Endothelial cell of umbilical vein (primary cell): Measurements from ENCODE around the gene TRAPPC2L. TPM values are rescaled to one million over a fixed set of nuclear protein-coding genes. Genes with fewer than 3 reads are reported as not detected.

Experiments used
- BruUV-seq: library from RNA; stranded (reverse); fragments of 400-500 nt; replicated peaks from 2 replicates; lab custom pipeline; 2021; lab: Mats Ljungman, UMichigan
- CTCF ChIA-PET: fragments of 300-600, 350-600 bp; sonication (Branson Sonifier 250); formaldehyde crosslinking; loops from one replicate; lab custom pipeline; 2021; ENCODE audit warnings: antibody characterized with exemption, inconsistent platforms; lab: Charles Lee
- POLR2A ChIA-PET: fragments of 300-600, 350-600 bp; sonication (Branson Sonifier 250); formaldehyde crosslinking; loops from one replicate; lab custom pipeline; 2021; ENCODE audit warnings: antibody characterized with exemption, inconsistent platforms; lab: Charles Lee
- DNase-seq: peaks from one replicate; pipeline ENCODE4 v3.0.0-alpha.2; 2011; ENCODE audit warnings: low read depth, low spot score
- FAIRE-seq: peaks from 2 replicates; lab custom pipeline; 2011; peaks lifted over from hg19 to GRCh38; lab: Jason Lieb, UNC
- H2AFZ ChIP-seq: 2 replicates; pipeline ENCODE4 v1.6.0; 2012; ENCODE audit warnings: low read depth, low read length, control low read depth, inconsistent platforms
- H3K27ac ChIP-seq: 2 replicates; pipeline ENCODE4 v1.5.1; 2011; ENCODE audit warnings: low read depth, mild to moderate bottlenecking, control low read depth, low read length, moderate library complexity; ENCODE audit not compliant: insufficient read depth
- H3K27me3 ChIP-seq, 2 experiments: 2 replicates each; pipeline versions ENCODE4 v1.6.0 to v1.6.1; 2011; ENCODE audit warnings: low read length in 2 of 2, mixed read lengths in 1 of 2; ENCODE audit not compliant: control insufficient read depth in 2 of 2, insufficient read depth in 2 of 2
- H3K36me3 ChIP-seq, 2 experiments: 2 replicates in 1 of 2; 3 replicates in 1 of 2; pipeline ENCODE4 v1.5.1; 2011; ENCODE audit warnings: low read length in 2 of 2, mild to moderate bottlenecking in 1 of 2, moderate library complexity in 1 of 2; ENCODE audit not compliant: control insufficient read depth in 2 of 2, insufficient read depth in 2 of 2; ENCODE audit errors: extremely low read depth in 1 of 2
- H3K4me1 ChIP-seq: 3 replicates; pipeline ENCODE4 v1.5.1; 2011; ENCODE audit warnings: mild to moderate bottlenecking, low read length; ENCODE audit not compliant: control insufficient read depth, insufficient read depth; ENCODE audit errors: extremely low read depth
- H3K4me2 ChIP-seq: 2 replicates; pipeline ENCODE4 v1.6.1; 2011; ENCODE audit warnings: low read length, control low read depth, mixed read lengths; ENCODE audit not compliant: insufficient read depth
- H3K4me3 ChIP-seq, 3 experiments: fragments of 200-600 bp in 1 of 3; sonication (generic), shearing (Covaris generic) in 1 of 3; replicated peaks in 1 of 3; 2 replicates each; pipeline ENCODE4 v1.5.1; 2011 to 2016; ENCODE audit warnings: control low read depth in 3 of 3, low read length in 3 of 3, mild to moderate bottlenecking in 2 of 3, inconsistent platforms in 1 of 3, low read depth in 1 of 3, moderate library complexity in 1 of 3; ENCODE audit not compliant: insufficient read depth in 1 of 3
- H3K79me2 ChIP-seq: 2 replicates; pipeline ENCODE4 v1.6.0; 2012; ENCODE audit warnings: low read length, inconsistent platforms; ENCODE audit not compliant: control insufficient read depth, insufficient read depth
- H3K9ac ChIP-seq: replicated peaks from 2 replicates; pipeline ENCODE3; 2011; ENCODE audit warnings: low read length, control low read depth; ENCODE audit not compliant: insufficient read depth; ENCODE audit errors: extremely low read depth
- H3K9me1 ChIP-seq: replicated peaks from 3 replicates; pipeline ENCODE4 v1.6.0; 2011; ENCODE audit warnings: mild to moderate bottlenecking, low read length; ENCODE audit not compliant: control insufficient read depth, insufficient read depth; ENCODE audit errors: extremely low read depth
- H3K9me3 ChIP-seq: replicated peaks from 2 replicates; pipeline ENCODE4 v1.5.1; 2012; ENCODE audit warnings: low read length, inconsistent platforms; ENCODE audit not compliant: control insufficient read depth, insufficient read depth
- H4K20me1 ChIP-seq: replicated peaks from 2 replicates; pipeline ENCODE3; 2011; ENCODE audit warnings: mild to moderate bottlenecking, low read length; ENCODE audit not compliant: control insufficient read depth, insufficient read depth; ENCODE audit errors: extremely low read depth
- EZH2 ChIP-seq: IDR thresholded peaks from 2 replicates; pipeline ENCODE4 v1.6.1; 2012; ENCODE audit warnings: borderline replicate concordance, low read depth, mild to moderate bottlenecking, moderate library complexity, low read length, inconsistent platforms; ENCODE audit not compliant: severe bottlenecking
- FOS ChIP-seq: IDR thresholded peaks from 2 replicates; pipeline ENCODE4 v1.6.1; 2011; ENCODE audit warnings: mild to moderate bottlenecking, low read length, moderate library complexity, borderline replicate concordance; ENCODE audit not compliant: insufficient read depth
- GATA2 ChIP-seq: IDR thresholded peaks from 2 replicates; pipeline ENCODE4 v1.7.0; 2011; ENCODE audit warnings: low read depth, mild to moderate bottlenecking, moderate library complexity, mixed read lengths, low read length; ENCODE audit not compliant: insufficient read length, insufficient read depth
- JUN ChIP-seq: IDR thresholded peaks from 2 replicates; pipeline ENCODE4 v1.6.1; 2011; ENCODE audit warnings: borderline replicate concordance, low read depth; ENCODE audit not compliant: insufficient read length, insufficient read depth
- MYC ChIP-seq: IDR thresholded peaks from one replicate; pipeline ENCODE4 v1.6.1; 2011; ENCODE audit warnings: mild to moderate bottlenecking, low read depth, low read length
- POLR2A ChIP-seq: IDR thresholded peaks from 2 replicates; pipeline ENCODE4 v1.6.1; 2012; ENCODE audit warnings: low read depth, mild to moderate bottlenecking, control low read depth, low read length
- POLR2AphosphoS5 ChIP-seq: IDR thresholded peaks from 2 replicates; pipeline ENCODE4 v1.6.1; 2012; ENCODE audit warnings: low read depth, mild to moderate bottlenecking, control low read depth, low read length, moderate library complexity; ENCODE audit not compliant: insufficient read depth
- dilution Hi-C: fragments of 300-500 bp; cut with MboI; formaldehyde crosslinking; loops from one replicate; pipeline ENCODE4 v1.15.0; 2019; ENCODE audit warnings: low sequenced_read_pairs; ENCODE audit not compliant: extremely low pct_ligation_motif_present
- intact Hi-C: fragments of 100-400 bp; cut with micrococcal nuclease; formaldehyde crosslinking; loops from one replicate; pipeline ENCODE4 v1.10.0; 2022
- polyA plus RNA-seq, 4 experiments: library from polyadenylated mRNA; depleted of rRNA in 3 of 4; stranded (reverse) in 3 of 4; unstranded in 1 of 4; fragments of >200 nt; gene quantifications; 2 replicates each; pipeline versions ENCODE4 v1.2.1 to v1.2.3, GENCODE V29; 2011 to 2012; ENCODE audit warnings: missing spikeins in 1 of 4
- total RNA-seq: library from RNA; stranded (reverse); gene quantifications from 2 replicates; pipeline ENCODE4 v1.2.3, GENCODE V29; 2021
- TF ChIP-seq, protein P1 (sequence below), 2 donors: IDR thresholded peaks; 1 replicate in 1 of 2; 2 replicates in 1 of 2; pipeline ENCODE4 v1.5.1; 2011; ENCODE audit warnings: low read length in 2 of 2, mild to moderate bottlenecking in 2 of 2, moderate library complexity in 2 of 2, control low read depth in 1 of 2, inconsistent platforms in 1 of 2, low read depth in 1 of 2; ENCODE audit not compliant: insufficient read depth in 1 of 2; ENCODE audit errors: extremely low read depth in 1 of 2
- TF ChIP-seq, protein P2 (sequence below): IDR thresholded peaks from 2 replicates; pipeline ENCODE4 v1.6.1; 2011; ENCODE audit not compliant: insufficient read depth, insufficient read length

TRAPPC2L gene
- total and polyA plus RNA-seq, 2 donors (not counting 3 experiments of a cell fraction or from before 2014, with no cell fraction given) = 61.9 to 131 TPM

DNA sequence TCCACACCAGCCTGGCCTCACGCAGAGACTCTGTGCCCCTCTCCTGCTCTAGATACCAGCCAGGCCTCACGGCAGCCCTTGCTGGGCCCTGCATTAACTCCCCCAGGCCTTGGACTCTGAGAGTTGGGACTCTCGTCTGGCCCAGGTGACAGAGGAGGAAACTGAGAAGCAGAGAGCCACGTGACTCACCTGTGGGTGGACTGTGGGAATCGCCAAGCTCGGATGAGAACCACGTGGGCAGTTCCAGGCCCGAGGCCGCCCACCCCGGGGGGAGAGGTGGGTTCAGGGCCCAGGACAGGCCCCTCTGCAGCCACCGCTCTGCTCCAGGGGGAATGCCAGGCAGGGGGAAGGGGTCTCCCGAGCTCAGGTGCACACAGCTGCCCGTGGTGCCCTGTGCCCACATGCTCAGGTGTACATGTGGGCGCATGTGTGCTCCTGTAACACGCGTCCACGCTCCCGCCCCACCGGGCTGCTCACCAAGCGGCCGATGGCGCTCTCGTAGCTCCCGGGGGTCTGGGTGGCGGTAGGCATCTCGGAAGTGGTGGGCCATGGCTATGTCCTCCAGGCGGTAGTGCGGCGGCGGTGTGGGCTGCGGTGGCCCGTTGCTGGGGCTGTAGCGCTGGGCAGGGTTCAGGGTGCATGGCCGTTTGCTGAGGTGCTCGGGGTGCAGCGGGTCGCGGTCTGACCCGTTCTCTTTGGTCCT, 27.8 kb downstream of the TRAPPC2L start:
- H3K27me3 ChIP-seq = no peaks in the 10 kb centered on the region
- no peak for DNase-seq
- no TSS peak for BruUV-seq
- H3K36me3 ChIP-seq = no peaks in the 10 kb centered on the region
- no peaks in the 10 kb centered on the region for H3K4me1 ChIP-seq
- no peaks in the 10 kb centered on the region for H4K20me1 ChIP-seq
- no peak for FAIRE-seq
- no peaks in the 10 kb centered on the region for H3K79me2 ChIP-seq
- CTCF ChIA-PET = no interaction called here
- POLR2A ChIA-PET = no interaction called here
- H3K4me2 ChIP-seq = no peak overlapping the region
- intact Hi-C loops = no loop called here
- no peak overlapping the region for H3K4me3 ChIP-seq
- H2AFZ ChIP-seq = no peak overlapping the region
- TF ChIP-seq FOS (no peak), POLR2AphosphoS5 (no peak), EZH2 (no peak), JUN (no peak), MYC (no peak), GATA2 (no peak), POLR2A (no peak)
- TF ChIP-seq, protein P1, sequence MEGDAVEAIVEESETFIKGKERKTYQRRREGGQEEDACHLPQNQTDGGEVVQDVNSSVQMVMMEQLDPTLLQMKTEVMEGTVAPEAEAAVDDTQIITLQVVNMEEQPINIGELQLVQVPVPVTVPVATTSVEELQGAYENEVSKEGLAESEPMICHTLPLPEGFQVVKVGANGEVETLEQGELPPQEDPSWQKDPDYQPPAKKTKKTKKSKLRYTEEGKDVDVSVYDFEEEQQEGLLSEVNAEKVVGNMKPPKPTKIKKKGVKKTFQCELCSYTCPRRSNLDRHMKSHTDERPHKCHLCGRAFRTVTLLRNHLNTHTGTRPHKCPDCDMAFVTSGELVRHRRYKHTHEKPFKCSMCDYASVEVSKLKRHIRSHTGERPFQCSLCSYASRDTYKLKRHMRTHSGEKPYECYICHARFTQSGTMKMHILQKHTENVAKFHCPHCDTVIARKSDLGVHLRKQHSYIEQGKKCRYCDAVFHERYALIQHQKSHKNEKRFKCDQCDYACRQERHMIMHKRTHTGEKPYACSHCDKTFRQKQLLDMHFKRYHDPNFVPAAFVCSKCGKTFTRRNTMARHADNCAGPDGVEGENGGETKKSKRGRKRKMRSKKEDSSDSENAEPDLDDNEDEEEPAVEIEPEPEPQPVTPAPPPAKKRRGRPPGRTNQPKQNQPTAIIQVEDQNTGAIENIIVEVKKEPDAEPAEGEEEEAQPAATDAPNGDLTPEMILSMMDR (IDR thresholded peaks at IDR 0.05; ENCODE audit: extremely low read depth in 1 of 2, insufficient read depth in 1 of 2, low read depth in 1 of 2, low read length in 2 of 2) = no peak
- TF ChIP-seq, protein P2, sequence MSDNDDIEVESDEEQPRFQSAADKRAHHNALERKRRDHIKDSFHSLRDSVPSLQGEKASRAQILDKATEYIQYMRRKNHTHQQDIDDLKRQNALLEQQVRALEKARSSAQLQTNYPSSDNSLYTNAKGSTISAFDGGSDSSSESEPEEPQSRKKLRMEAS = no peak
- dilution Hi-C loops = no loop called here
- no peak overlapping the region for H3K27ac ChIP-seq
- no peaks in the 10 kb centered on the region for H3K9me3 ChIP-seq
- H3K9me1 ChIP-seq = no peaks in the 10 kb centered on the region
- H3K9ac ChIP-seq = no peak overlapping the region
